OCI-LY7 (cell line): ENCODE measurements around the gene IFT43. TPM values are rescaled to one million over a fixed set of nuclear protein-coding genes. Genes with fewer than 3 reads are reported as not detected.

Experiments used
- BruUV-seq: library from RNA; stranded (reverse); fragments of 400-500 nt; replicated peaks from 2 replicates; lab custom pipeline; 2021; lab: Mats Ljungman, UMichigan
- CTCF ChIA-PET: fragments of 300-600 bp; sonication (Branson Sonifier 250); formaldehyde crosslinking; loops from one replicate; lab custom pipeline; 2022; ENCODE audit warnings: antibody characterized with exemption; ENCODE audit not compliant: unreplicated experiment; lab: Charles Lee
- POLR2A ChIA-PET: fragments of 300-600 bp; sonication (Branson Sonifier 250); formaldehyde crosslinking; loops from one replicate; lab custom pipeline; 2022; ENCODE audit warnings: antibody characterized with exemption; lab: Charles Lee
- DNase-seq: peaks from one replicate; pipeline ENCODE4 v3.0.0-alpha.2; 2015; ENCODE audit warnings: low spot score
- H2AFZ ChIP-seq: fragments of 200-600 bp; sonication (generic), shearing (Covaris generic); 2 replicates; pipeline ENCODE4 v1.6.1; 2014; ENCODE audit warnings: mild to moderate bottlenecking, antibody characterized with exemption, low read length, moderate library complexity
- H3K27ac ChIP-seq: fragments of 200-600 bp; sonication (generic); 2 replicates; pipeline ENCODE4 v1.5.1; 2014; ENCODE audit warnings: mixed run types, low read depth, mild to moderate bottlenecking, moderate library complexity, low read length, inconsistent platforms; ENCODE audit not compliant: poor library complexity, severe bottlenecking
- H3K36me3 ChIP-seq: fragments of 200-600 bp; sonication (generic); 2 replicates; pipeline ENCODE4 v1.6.1; 2014; ENCODE audit warnings: mild to moderate bottlenecking, antibody characterized with exemption, low read length, moderate library complexity, mixed read lengths; ENCODE audit not compliant: insufficient read depth
- H3K4me1 ChIP-seq: fragments of 200-600 bp; sonication (generic); 2 replicates; pipeline ENCODE4 v1.5.1; 2014; ENCODE audit warnings: mild to moderate bottlenecking, low read length; ENCODE audit not compliant: insufficient read depth, poor library complexity, severe bottlenecking
- H3K4me2 ChIP-seq: fragments of 200-600 bp; sonication (generic); 2 replicates; pipeline ENCODE4 v1.6.1; 2014; ENCODE audit warnings: mild to moderate bottlenecking, low read length
- H3K4me3 ChIP-seq: fragments of 200-600 bp; sonication (generic); 2 replicates; pipeline ENCODE4 v1.5.1; 2014; ENCODE audit warnings: mild to moderate bottlenecking, low read depth, low read length; ENCODE audit not compliant: poor library complexity, severe bottlenecking
- H3K79me2 ChIP-seq: fragments of 200-600 bp; sonication (generic); 2 replicates; pipeline ENCODE4 v1.6.1; 2016; ENCODE audit warnings: low read depth, mild to moderate bottlenecking, low read length, moderate library complexity, mixed read lengths; ENCODE audit not compliant: insufficient read depth
- H3K9me2 ChIP-seq: fragments of 200-600 bp; sonication (generic); 2 replicates; pipeline ENCODE4 v1.6.1; 2016; ENCODE audit warnings: mild to moderate bottlenecking, low read length, mixed read lengths; ENCODE audit not compliant: insufficient read depth
- H3K9me3 ChIP-seq: fragments of 200-600 bp; sonication (generic); 2 replicates; pipeline ENCODE4 v1.6.1; 2014; ENCODE audit warnings: mild to moderate bottlenecking, mixed run types, low read length, mixed read lengths
- H4K20me1 ChIP-seq: fragments of 200-600 bp; sonication (generic); 2 replicates; pipeline ENCODE4 v1.6.1; 2014; ENCODE audit warnings: mild to moderate bottlenecking, antibody characterized with exemption, low read length, moderate library complexity, mixed read lengths; ENCODE audit not compliant: insufficient read depth
- EZH2phosphoT487 ChIP-seq: fragments of 200-600 bp; sonication (generic); IDR thresholded peaks from 2 replicates; pipeline ENCODE4 v1.6.1; 2018; ENCODE audit warnings: low read depth, borderline replicate concordance, mild to moderate bottlenecking, mixed run types, antibody characterized with exemption, low read length, moderate library complexity, mixed read lengths
- intact Hi-C: fragments of 100-400 bp; cut with micrococcal nuclease; formaldehyde crosslinking; loops from one replicate; pipeline ENCODE4 v1.10.0; 2022; ENCODE audit not compliant: unreplicated experiment
- total RNA-seq, 2 experiments: library from RNA; depleted of rRNA in 1 of 2; stranded (reverse); fragments of >200 nt in 1 of 2; shearing (Covaris generic) in 1 of 2; gene quantifications; 2 replicates each; pipeline ENCODE4 v1.2.3, GENCODE V29; 2014 to 2022
- TF ChIP-seq, protein P1 (sequence below): fragments of 200-600 bp; sonication (generic); conservative IDR thresholded peaks from 2 replicates; pipeline ENCODE4 v1.5.1; 2014; ENCODE audit warnings: mild to moderate bottlenecking, antibody characterized with exemption, low read length, moderate library complexity, mixed read lengths

The IFT43 gene
- total RNA-seq, 2 experiments from 2014 or later, result 9.3 to 13.6 TPM

DNA sequence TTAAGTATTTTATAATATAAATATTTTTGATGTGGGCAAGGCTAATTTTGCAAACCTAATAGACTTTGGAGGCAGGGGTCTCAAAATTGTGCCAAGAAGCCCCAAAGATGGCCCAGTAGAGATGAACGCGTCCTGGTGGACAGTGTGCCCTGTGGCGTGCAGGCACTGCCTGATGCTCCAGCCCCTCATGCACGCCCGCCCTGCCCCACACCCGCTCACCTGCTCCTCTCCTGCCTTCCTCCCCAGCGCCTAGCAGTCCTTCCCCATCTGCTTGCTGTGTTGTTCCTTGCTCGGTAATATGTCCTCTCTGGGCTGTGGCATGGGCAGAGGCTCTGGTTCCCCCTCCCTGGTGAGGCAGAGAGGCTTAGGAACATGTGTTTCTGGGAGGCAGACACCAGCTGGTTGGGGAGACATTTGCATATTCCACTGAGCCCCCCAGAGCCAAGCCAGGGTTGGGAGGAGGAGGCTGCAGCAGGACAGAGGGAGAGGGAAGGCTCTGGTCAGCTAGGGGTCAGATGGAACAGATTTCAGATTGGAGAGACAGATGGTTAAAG lies 119.3 kb downstream of the IFT43 start:
- Histone ChIP-seq H3K79me2 (no peaks in the 10 kb centered on the region), H3K4me2 (no peak overlapping the region), H3K36me3 (no peaks in the 10 kb centered on the region), H3K9me2 (no peaks in the 10 kb centered on the region), H4K20me1 (no peaks in the 10 kb centered on the region), H3K9me3 (no peaks in the 10 kb centered on the region), H3K27ac (no peak overlapping the region), H3K4me1 (no peaks in the 10 kb centered on the region), H3K4me3 (no peak overlapping the region), H2AFZ (no peak overlapping the region)
- BruUV-seq, result no TSS peak
- no peak for DNase-seq
- intact Hi-C loops, result no loop called here
- CTCF ChIA-PET, result no interaction called here
- POLR2A ChIA-PET, result no interaction called here
- no peak for TF ChIP-seq EZH2phosphoT487
- TF ChIP-seq, protein P1, sequence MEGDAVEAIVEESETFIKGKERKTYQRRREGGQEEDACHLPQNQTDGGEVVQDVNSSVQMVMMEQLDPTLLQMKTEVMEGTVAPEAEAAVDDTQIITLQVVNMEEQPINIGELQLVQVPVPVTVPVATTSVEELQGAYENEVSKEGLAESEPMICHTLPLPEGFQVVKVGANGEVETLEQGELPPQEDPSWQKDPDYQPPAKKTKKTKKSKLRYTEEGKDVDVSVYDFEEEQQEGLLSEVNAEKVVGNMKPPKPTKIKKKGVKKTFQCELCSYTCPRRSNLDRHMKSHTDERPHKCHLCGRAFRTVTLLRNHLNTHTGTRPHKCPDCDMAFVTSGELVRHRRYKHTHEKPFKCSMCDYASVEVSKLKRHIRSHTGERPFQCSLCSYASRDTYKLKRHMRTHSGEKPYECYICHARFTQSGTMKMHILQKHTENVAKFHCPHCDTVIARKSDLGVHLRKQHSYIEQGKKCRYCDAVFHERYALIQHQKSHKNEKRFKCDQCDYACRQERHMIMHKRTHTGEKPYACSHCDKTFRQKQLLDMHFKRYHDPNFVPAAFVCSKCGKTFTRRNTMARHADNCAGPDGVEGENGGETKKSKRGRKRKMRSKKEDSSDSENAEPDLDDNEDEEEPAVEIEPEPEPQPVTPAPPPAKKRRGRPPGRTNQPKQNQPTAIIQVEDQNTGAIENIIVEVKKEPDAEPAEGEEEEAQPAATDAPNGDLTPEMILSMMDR, result no peak

DNA sequence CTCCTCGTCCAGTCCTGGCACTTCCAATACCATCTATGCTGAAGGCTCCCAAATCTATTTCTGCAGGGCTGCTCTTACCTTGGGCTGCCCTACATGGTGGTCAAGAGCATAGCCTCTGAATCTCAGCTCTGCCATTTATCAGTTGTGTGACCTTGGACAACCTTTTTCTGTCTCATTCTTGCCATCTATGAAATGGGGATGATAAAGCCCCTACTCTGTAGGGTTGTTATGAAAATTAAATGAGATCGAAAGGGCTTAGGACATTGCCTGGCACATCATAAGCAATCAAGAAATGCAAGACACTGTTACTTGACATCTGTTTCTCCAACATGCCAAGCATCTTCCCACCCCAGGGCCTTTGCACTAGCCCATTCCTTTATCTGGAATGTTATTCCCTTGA lies 120.6 kb downstream of the IFT43 start:
- no peaks in the 10 kb centered on the region for H3K9me3 ChIP-seq
- intact Hi-C loops, result no loop called here
- no peak overlapping the region for H2AFZ ChIP-seq
- TF ChIP-seq, protein P1, result no peak
- TF ChIP-seq EZH2phosphoT487, result no peak
- H3K36me3 ChIP-seq, result no peaks in the 10 kb centered on the region
- ChIA-PET CTCF (no interaction called here), POLR2A (no interaction called here)
- DNase-seq, result no peak
- no TSS peak for BruUV-seq
- no peaks in the 10 kb centered on the region for H3K9me2 ChIP-seq
- no peak overlapping the region for H3K4me3 ChIP-seq
- H4K20me1 ChIP-seq, result no peaks in the 10 kb centered on the region
- no peaks in the 10 kb centered on the region for H3K79me2 ChIP-seq
- no peaks in the 10 kb centered on the region for H3K4me1 ChIP-seq
- no peak overlapping the region for H3K4me2 ChIP-seq
- H3K27ac ChIP-seq, result no peak overlapping the region

DNA sequence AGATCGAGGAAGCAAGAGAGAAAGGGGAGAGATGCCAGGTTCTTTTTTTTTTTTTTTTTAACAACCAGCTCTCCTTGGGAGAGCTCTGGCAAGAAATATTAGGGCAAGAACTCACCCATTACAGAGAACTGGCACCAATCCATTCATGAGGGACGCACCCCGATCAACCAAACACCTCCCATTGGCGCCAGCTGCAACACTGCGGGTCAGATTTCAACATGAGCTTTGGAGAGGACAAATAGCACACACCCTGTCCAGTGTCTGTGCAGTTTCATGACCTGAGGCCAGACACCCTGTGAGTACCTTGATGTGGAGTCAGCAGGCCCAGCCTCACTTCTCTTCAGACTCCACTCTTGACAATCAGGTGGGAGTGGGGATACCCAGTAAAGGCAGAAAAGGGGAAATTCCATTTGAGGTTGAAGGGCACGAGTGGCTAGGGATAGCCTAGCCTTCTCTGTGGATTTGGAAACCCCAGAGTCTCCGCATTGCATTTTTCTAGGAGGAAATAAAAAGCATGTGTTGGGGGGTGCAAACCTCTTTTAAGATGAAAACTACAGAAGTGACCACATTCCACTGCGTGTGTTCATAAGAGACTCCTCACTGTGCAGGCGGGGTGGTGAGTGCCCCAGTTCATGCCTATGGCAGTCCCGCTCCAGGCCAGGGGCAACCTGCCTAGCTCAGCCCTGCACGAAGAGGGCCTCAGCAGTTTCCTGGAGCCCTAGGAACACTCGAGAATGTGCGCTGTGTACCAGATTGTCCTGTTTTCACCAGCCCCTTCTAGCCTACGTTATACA lies 123.7 kb downstream of the IFT43 start:
- Histone ChIP-seq H3K9me3 (no peaks in the 10 kb centered on the region), H3K36me3 (no peaks in the 10 kb centered on the region), H3K9me2 (no peaks in the 10 kb centered on the region), H3K4me3 (no peak overlapping the region), H3K4me1 (no peaks in the 10 kb centered on the region), H3K79me2 (no peaks in the 10 kb centered on the region), H4K20me1 (no peaks in the 10 kb centered on the region), H3K27ac (no peak overlapping the region), H3K4me2 (no peak overlapping the region), H2AFZ (no peak overlapping the region)
- DNase-seq, result no peak
- CTCF ChIA-PET, result no interaction called here
- no TSS peak for BruUV-seq
- intact Hi-C loops, result no loop called here
- POLR2A ChIA-PET, result no interaction called here
- TF ChIP-seq EZH2phosphoT487, result no peak
- TF ChIP-seq, protein P1, result no peak
